ENCODE results near the gene KCNJ18.
"Not testable (repeated sequence)": the region's sequence is repeated elsewhere in the genome, so short reads cannot be mapped to it uniquely, and the experiment has no call there.

DNA sequence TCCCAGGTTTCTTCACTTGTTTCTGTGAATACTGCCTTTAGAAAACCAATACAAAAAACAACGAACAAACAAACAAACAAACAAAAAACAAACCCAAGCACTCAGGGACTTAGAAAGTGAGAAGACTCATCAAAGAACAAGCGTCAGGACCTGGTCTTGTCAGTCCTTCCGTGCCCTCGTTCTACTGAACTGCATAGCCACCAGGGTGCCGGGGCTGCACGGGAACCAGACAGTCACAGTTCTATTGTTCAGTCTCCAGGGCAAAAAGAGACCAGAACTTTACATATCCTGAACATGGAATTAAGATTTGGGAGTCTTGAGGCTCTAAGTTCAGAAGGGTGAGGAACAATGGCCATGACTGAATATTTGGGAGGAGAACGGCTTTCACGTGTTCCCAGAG lies 28.2 kb downstream of the KCNJ18 start:
- not testable (repeated sequence) for TF ChIP-seq CTCF (IDR thresholded peaks at IDR 0.05; ENCODE audit: low read length); EZH2 (IDR thresholded peaks at IDR 0.05; ENCODE audit: borderline replicate concordance, low read length)

Measured in OCI-LY1 (cell line).